HG03342 (cell line): ENCODE measurements around the gene GIGYF2.

Source experiments
- ATAC-seq: cut with Tn5 transposase; IDR thresholded peaks from one replicate; pipeline ENCODE4 v1.9.1; 2021; ENCODE audit warnings: mild to moderate bottlenecking, moderate library complexity; ENCODE audit not compliant: unreplicated experiment

The GIGYF2 gene

GRCh38 chr2:232863996-232864395, 166.9 kb downstream of the GIGYF2 start:
- ATAC-seq, result no peak

- no peak for ATAC-seq
Measured at GRCh38 chr2:232865165-232865564, 168.0 kb downstream of the GIGYF2 start.

- no peak for ATAC-seq
Measured at GRCh38 chr2:232866104-232866503, 169.0 kb downstream of the GIGYF2 start.

GRCh38 chr2:232869138-232870017, 172.2 kb downstream of the GIGYF2 start:
- no peak for ATAC-seq

- no peak for ATAC-seq
Measured at GRCh38 chr2:232870018-232870765, 173.1 kb downstream of the GIGYF2 start, which contains the start of gene SNORC. Gene SNORC, plus strand, starts transcription at chr2:232870264. Its CDS starts 78 bp downstream, at chr2:232870342.

- ATAC-seq, result no peak
Measured at GRCh38 chr2:232870766-232871371, 173.7 kb downstream of the GIGYF2 start.

GRCh38 chr2:232871418-232871834, 174.3 kb downstream of the GIGYF2 start:
- ATAC-seq, result no peak

GRCh38 chr2:232871835-232872736, 175.0 kb downstream of the GIGYF2 start:
- ATAC-seq, result no peak

GRCh38 chr2:232872826-232873225, 175.7 kb downstream of the GIGYF2 start:
- no peak for ATAC-seq

- no peak for ATAC-seq
Measured at GRCh38 chr2:232873292-232873908, 176.3 kb downstream of the GIGYF2 start.

- no peak for ATAC-seq
Measured at GRCh38 chr2:232873909-232874641, 176.9 kb downstream of the GIGYF2 start.

GRCh38 chr2:232874677-232875223, 177.6 kb downstream of the GIGYF2 start:
- ATAC-seq, result no peak

GRCh38 chr2:232875256-232876121, 178.4 kb downstream of the GIGYF2 start:
- ATAC-seq, result no peak

- ATAC-seq, result no peak
Measured at GRCh38 chr2:232876161-232876977, 179.2 kb downstream of the GIGYF2 start.

GRCh38 chr2:232876978-232877441, 179.9 kb downstream of the GIGYF2 start:
- no peak for ATAC-seq

- no peak for ATAC-seq
Measured at GRCh38 chr2:232877940-232878511, 180.9 kb downstream of the GIGYF2 start.
